Ishikawa (cell line): ENCODE measurements around the gene TMPRSS4.

Experiments used
- CEBPB ChIP-seq: IDR thresholded peaks from 2 replicates; pipeline ENCODE4 v1.6.1; 2012
- CREB1 ChIP-seq: IDR thresholded peaks from 2 replicates; pipeline ENCODE4 v1.6.1; 2012; ENCODE audit warnings: low read depth
- EGR1 ChIP-seq: IDR thresholded peaks from 2 replicates; pipeline ENCODE4 v1.6.1; 2012
- EP300 ChIP-seq: IDR thresholded peaks from 2 replicates; pipeline ENCODE4 v1.6.1; 2012; ENCODE audit warnings: borderline replicate concordance
- FOXM1 ChIP-seq: IDR thresholded peaks from 2 replicates; pipeline ENCODE4 v1.6.1; 2012; ENCODE audit warnings: low read depth, borderline replicate concordance
- NFIC ChIP-seq: IDR thresholded peaks from 2 replicates; pipeline ENCODE4 v1.6.1; 2012
- RAD21 ChIP-seq: IDR thresholded peaks from 2 replicates; pipeline ENCODE4 v1.6.1; 2012; ENCODE audit warnings: low read depth
- REST ChIP-seq: IDR thresholded peaks from 2 replicates; pipeline ENCODE4 v1.6.1; 2012; ENCODE audit warnings: low read depth, mild to moderate bottlenecking
- TAF1 ChIP-seq: IDR thresholded peaks from 2 replicates; pipeline ENCODE4 v1.6.1; 2012; ENCODE audit warnings: low read depth, mild to moderate bottlenecking
- TCF12 ChIP-seq: IDR thresholded peaks from 2 replicates; pipeline ENCODE4 v1.6.1; 2012; ENCODE audit warnings: low read depth
- TEAD4 ChIP-seq: IDR thresholded peaks from 2 replicates; pipeline ENCODE4 v1.6.1; 2012
- YY1 ChIP-seq: IDR thresholded peaks from 2 replicates; pipeline ENCODE4 v1.6.1; 2012; ENCODE audit warnings: low read depth
- ZBTB7A ChIP-seq: IDR thresholded peaks from 2 replicates; pipeline ENCODE4 v1.6.1; 2012; ENCODE audit warnings: low read depth
- TF ChIP-seq, protein P1 (sequence below): IDR thresholded peaks from 2 replicates; pipeline ENCODE4 v1.6.1; 2012
- TF ChIP-seq, protein P2 (sequence below): IDR thresholded peaks from 2 replicates; pipeline ENCODE4 v1.6.1; 2012

TMPRSS4 gene

DNA sequence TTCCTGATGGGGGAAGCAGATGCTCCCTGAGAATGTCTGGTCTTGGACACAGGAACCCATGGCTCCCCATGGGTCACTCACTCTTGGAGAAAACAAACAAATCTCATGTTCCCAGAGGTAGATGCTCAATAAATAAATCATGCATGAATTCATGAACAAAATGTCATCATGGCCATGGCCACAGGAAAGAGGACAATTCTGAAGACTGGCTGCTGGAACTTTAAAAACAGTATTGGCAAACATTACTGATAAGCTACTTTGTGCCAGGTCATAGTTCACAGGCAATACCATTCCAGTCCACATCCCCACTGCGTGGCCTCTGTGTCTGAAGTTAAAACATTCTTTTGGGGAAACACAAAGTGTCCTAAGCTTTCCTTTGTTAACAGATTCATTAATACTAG is 19.1 kb downstream of the TMPRSS4 start:
- TF ChIP-seq ZBTB7A (no peak), RAD21 (no peak), FOXM1 (no peak), EGR1 (no peak), YY1 (no peak), TEAD4 (no peak), EP300 (no peak), TAF1 (no peak), TCF12 (no peak), NFIC (no peak), REST (no peak)
- TF ChIP-seq, protein P1, sequence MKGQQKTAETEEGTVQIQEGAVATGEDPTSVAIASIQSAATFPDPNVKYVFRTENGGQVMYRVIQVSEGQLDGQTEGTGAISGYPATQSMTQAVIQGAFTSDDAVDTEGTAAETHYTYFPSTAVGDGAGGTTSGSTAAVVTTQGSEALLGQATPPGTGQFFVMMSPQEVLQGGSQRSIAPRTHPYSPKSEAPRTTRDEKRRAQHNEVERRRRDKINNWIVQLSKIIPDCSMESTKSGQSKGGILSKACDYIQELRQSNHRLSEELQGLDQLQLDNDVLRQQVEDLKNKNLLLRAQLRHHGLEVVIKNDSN, result no peak

GRCh38 chr11:118098996-118099837 is 22.3 kb downstream of the TMPRSS4 start:
- TF ChIP-seq ZBTB7A, result no peak

DNA sequence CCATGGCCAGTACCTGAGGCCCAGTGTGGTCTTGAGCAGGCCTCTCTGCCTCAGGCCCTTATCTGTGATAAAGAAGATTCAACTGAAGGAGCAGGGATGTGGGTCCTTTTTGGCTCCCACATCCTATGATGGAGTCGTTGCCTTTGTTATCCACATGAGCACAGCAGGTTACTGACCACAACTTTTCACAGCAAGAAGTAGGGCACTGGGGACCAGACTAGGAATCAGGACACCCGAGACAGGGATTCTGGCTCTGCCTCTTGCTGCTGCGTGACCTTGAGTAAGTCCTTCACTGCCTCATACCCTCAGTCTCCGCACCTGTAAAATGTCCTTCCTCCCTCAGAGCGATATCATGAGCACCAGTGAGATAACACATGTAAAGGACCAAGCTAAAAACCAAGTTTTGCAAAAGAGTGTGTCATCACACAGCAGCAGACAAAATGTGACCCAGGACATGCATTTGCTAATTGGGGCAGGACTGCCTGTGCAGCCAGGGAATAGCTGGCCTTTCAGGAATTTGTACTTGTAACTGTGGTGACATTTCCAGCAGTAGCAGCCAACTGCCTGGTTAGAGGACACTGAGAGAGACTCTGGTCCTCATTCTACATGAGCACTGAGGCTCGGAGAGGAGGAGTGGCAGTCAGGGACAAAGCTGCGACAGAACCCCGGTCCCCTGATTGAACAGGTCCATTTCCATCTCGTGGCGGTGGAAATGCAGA is 23.1 kb downstream of the TMPRSS4 start:
- TF ChIP-seq RAD21 (no peak), EP300 (no peak), FOXM1 (no peak)
- TF ChIP-seq, protein P2, sequence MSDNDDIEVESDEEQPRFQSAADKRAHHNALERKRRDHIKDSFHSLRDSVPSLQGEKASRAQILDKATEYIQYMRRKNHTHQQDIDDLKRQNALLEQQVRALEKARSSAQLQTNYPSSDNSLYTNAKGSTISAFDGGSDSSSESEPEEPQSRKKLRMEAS, result no peak

- TF ChIP-seq REST, result no peak
- no peak for TF ChIP-seq EP300
- no peak for TF ChIP-seq ZBTB7A
- no peak for TF ChIP-seq CREB1
- TF ChIP-seq YY1, result no peak
- no peak for TF ChIP-seq TEAD4
- TF ChIP-seq FOXM1, result no peak
- TF ChIP-seq CEBPB, result no peak
- TF ChIP-seq, protein P2, result no peak
- TF ChIP-seq RAD21, result no peak
- no peak for TF ChIP-seq NFIC
- TF ChIP-seq TCF12, result no peak
- TF ChIP-seq, protein P1, result no peak
- no peak for TF ChIP-seq TAF1
These were observed 23.9 kb downstream of the TMPRSS4 start for GRCh38 chr11:118100691-118101232.

DNA sequence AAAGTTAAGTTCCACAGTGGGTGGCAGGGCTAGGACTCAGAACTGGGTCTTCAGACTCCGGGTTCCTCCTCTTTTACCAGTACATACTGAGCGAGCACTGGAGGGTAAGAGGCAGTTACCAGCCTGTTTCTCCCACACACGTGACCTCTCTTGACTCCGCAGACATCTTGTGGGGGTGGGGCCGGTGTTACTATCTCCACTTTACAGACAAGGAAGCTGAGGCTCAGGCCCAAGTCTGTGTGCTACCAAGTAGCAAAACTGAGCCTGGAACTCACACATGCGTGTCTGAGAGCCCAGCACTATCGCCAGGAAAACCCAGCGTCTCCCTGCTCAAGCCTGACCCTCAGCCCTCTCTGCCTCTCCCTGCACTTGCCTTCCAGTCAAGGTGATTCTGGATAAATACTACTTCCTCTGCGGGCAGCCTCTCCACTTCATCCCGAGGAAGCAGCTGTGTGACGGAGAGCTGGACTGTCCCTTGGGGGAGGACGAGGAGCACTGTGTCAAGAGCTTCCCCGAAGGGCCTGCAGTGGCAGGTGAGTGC is 25.9 kb downstream of the TMPRSS4 start:
- TF ChIP-seq, protein P2, result no peak
- TF ChIP-seq CREB1 (no peak), FOXM1 (no peak), EGR1 (no peak), NFIC (no peak), RAD21 (no peak)
